HCT116 (cell line): ENCODE measurements around the gene GABRQ. TPM values are rescaled to one million over a fixed set of nuclear protein-coding genes. Genes with fewer than 3 reads are reported as not detected.

Experiments
- ATAC-seq: fragments of 200-7000 bp; cut with Tn5 transposase; 2 replicates; pipeline ENCODE4 v1.9.1; 2020; ENCODE audit warnings: mild to moderate bottlenecking, moderate library complexity
- BruUV-seq: library from RNA; stranded (reverse); fragments of 400-500 nt; replicated peaks from 2 replicates; lab custom pipeline; 2021; lab: Mats Ljungman, UMichigan
- CTCF ChIA-PET: fragments of 300-600 bp; sonication (Branson Sonifier 250); formaldehyde crosslinking; loops from one replicate; lab custom pipeline; 2021; ENCODE audit warnings: antibody characterized with exemption; lab: Charles Lee
- POLR2A ChIA-PET: fragments of 300-600, 350-600 bp; sonication (Branson Sonifier 250); formaldehyde crosslinking; loops from one replicate; lab custom pipeline; 2021; ENCODE audit warnings: antibody characterized with exemption; lab: Charles Lee
- RAD21 ChIA-PET, 2 experiments: fragments of 300-600 bp; sonication (Branson Sonifier 250); formaldehyde crosslinking; loops; one replicate each; lab custom pipeline; 2023; ENCODE audit warnings: low total read pairs in 2 of 2; ENCODE audit not compliant: uncharacterized antibody in 2 of 2, unreplicated experiment in 2 of 2, low non-redundant PET in 1 of 2; lab: Charles Lee
- DNase-seq: peaks from one replicate; pipeline ENCODE4 v3.0.0-alpha.2; 2010; ENCODE audit warnings: low read depth, low spot score
- H2AFZ ChIP-seq: fragments of 200-600 bp; shearing (Covaris generic), sonication (generic); 2 replicates; pipeline ENCODE4 v1.6.1; 2017; ENCODE audit warnings: low read depth, mixed run types, mixed read lengths, antibody characterized with exemption, low read length; ENCODE audit not compliant: poor library complexity, severe bottlenecking
- H3K27ac ChIP-seq: 2 replicates; pipeline ENCODE4 v1.5.1; 2012; ENCODE audit warnings: low read depth, low read length
- H3K27me3 ChIP-seq: fragments of 200-600 bp; sonication (generic); 2 replicates; pipeline ENCODE4 v1.6.1; 2016; ENCODE audit warnings: mixed run types, low read length, mixed read lengths; ENCODE audit not compliant: insufficient read depth
- H3K36me3 ChIP-seq, 2 experiments: fragments of 200-500 bp in 1 of 2; fragments of 200-600 bp in 1 of 2; sonication (Bioruptor generic) in 1 of 2; sonication (generic) in 1 of 2; 2 replicates each; pipeline versions ENCODE4 v1.5.1 to v1.6.1; 2014 to 2016; ENCODE audit warnings: low read length in 2 of 2, inconsistent platforms in 1 of 2, mixed read lengths in 1 of 2, mixed run types in 1 of 2; ENCODE audit not compliant: insufficient read depth in 2 of 2, control insufficient read depth in 1 of 2
- H3K4me1 ChIP-seq, 2 experiments: fragments of 200-600 bp in 1 of 2; sonication (generic) in 1 of 2; 2 replicates each; pipeline versions ENCODE4 v1.5.1 to v1.6.1; 2012 to 2017; ENCODE audit warnings: low read length in 2 of 2, inconsistent platforms in 1 of 2, mild to moderate bottlenecking in 1 of 2, mixed read lengths in 1 of 2, mixed run types in 1 of 2, moderate library complexity in 1 of 2; ENCODE audit not compliant: insufficient read depth in 2 of 2, control insufficient read depth in 1 of 2
- H3K4me2 ChIP-seq: fragments of 200-600 bp; sonication (generic); 2 replicates; pipeline ENCODE4 v1.6.1; 2017; ENCODE audit warnings: mixed run types, low read length, mixed read lengths
- H3K4me3 ChIP-seq, 2 experiments: fragments of 200-600 bp in 1 of 2; sonication (generic) in 1 of 2; replicated peaks in 1 of 2; 2 replicates each; pipeline ENCODE4 v1.5.1; 2011 to 2016; ENCODE audit warnings: low read length in 2 of 2, control low read depth in 1 of 2, low read depth in 1 of 2, mild to moderate bottlenecking in 1 of 2, mixed read lengths in 1 of 2, mixed run types in 1 of 2
- H3K79me2 ChIP-seq: fragments of 200-600 bp; sonication (generic); 2 replicates; pipeline ENCODE4 v1.6.1; 2017; ENCODE audit warnings: mild to moderate bottlenecking, mixed run types, low read length, moderate library complexity, mixed read lengths; ENCODE audit not compliant: insufficient read depth
- H3K9ac ChIP-seq: fragments of 200-600 bp; sonication (generic); 2 replicates; pipeline ENCODE4 v1.6.1; 2016; ENCODE audit warnings: low read length, mixed read lengths
- H3K9me2 ChIP-seq: fragments of 200-600 bp; sonication (generic), shearing (Covaris generic); 2 replicates; pipeline ENCODE4 v1.6.1; 2017; ENCODE audit warnings: mixed run types, mild to moderate bottlenecking, moderate library complexity; ENCODE audit not compliant: insufficient read depth
- H3K9me3 ChIP-seq, 2 experiments: fragments of 200-500 bp in 1 of 2; fragments of 200-600 bp in 1 of 2; sonication (Bioruptor generic) in 1 of 2; sonication (generic) in 1 of 2; 2 replicates each; pipeline ENCODE4 v1.6.1; 2014 to 2017; ENCODE audit warnings: low read length in 2 of 2, mixed read lengths in 2 of 2, inconsistent platforms in 1 of 2, low read depth in 1 of 2, mild to moderate bottlenecking in 1 of 2, mixed run types in 1 of 2, moderate library complexity in 1 of 2; ENCODE audit not compliant: control insufficient read depth in 1 of 2, insufficient read depth in 1 of 2
- H4K20me1 ChIP-seq: fragments of 200-600 bp; sonication (generic), shearing (Covaris generic); 2 replicates; pipeline ENCODE4 v1.6.1; 2017; ENCODE audit warnings: mixed run types, mild to moderate bottlenecking, moderate library complexity; ENCODE audit not compliant: insufficient read depth
- CBX3 ChIP-seq: IDR thresholded peaks from 2 replicates; pipeline ENCODE4 v1.6.1; 2012; ENCODE audit warnings: low read depth
- ELF1 ChIP-seq: IDR thresholded peaks from 2 replicates; pipeline ENCODE4 v1.6.1; 2012; ENCODE audit warnings: low read depth, borderline replicate concordance
- EZH2 ChIP-seq: fragments of 200-600 bp; sonication (generic); IDR thresholded peaks from 2 replicates; pipeline ENCODE4 v1.6.1; 2017; ENCODE audit warnings: antibody characterized with exemption, mixed run types
- FOSL1 ChIP-seq: IDR thresholded peaks from 2 replicates; pipeline ENCODE4 v1.6.1; 2012; ENCODE audit warnings: low read depth
- JUND ChIP-seq: IDR thresholded peaks from 2 replicates; pipeline ENCODE4 v1.6.1; 2012
- POLR2A ChIP-seq: IDR thresholded peaks from 2 replicates; pipeline ENCODE4 v1.7.0; 2011; ENCODE audit warnings: borderline replicate concordance; ENCODE audit not compliant: insufficient read depth, insufficient read length; ENCODE audit errors: extremely low read depth
- POLR2AphosphoS5 ChIP-seq: IDR thresholded peaks from 2 replicates; pipeline ENCODE4 v1.6.1; 2011; ENCODE audit warnings: mild to moderate bottlenecking, low read depth, low read length, moderate library complexity
- SIN3A ChIP-seq: IDR thresholded peaks from 2 replicates; pipeline ENCODE4 v1.6.1; 2012; ENCODE audit warnings: low read depth
- SP1 ChIP-seq: IDR thresholded peaks from 2 replicates; pipeline ENCODE4 v1.6.1; 2012; ENCODE audit warnings: low read depth
- SRF ChIP-seq: IDR thresholded peaks from 2 replicates; pipeline ENCODE4 v1.6.1; 2012; ENCODE audit warnings: low read depth
- TCF7L2 ChIP-seq: IDR thresholded peaks from 2 replicates; pipeline ENCODE4 v1.7.0; 2011; ENCODE audit warnings: borderline replicate concordance, inconsistent platforms; ENCODE audit not compliant: insufficient read depth, insufficient read length; ENCODE audit errors: extremely low read depth
- YY1 ChIP-seq: IDR thresholded peaks from 2 replicates; pipeline ENCODE4 v1.6.1; 2011; ENCODE audit warnings: low read length, low read depth, moderate library complexity, mild to moderate bottlenecking; ENCODE audit not compliant: insufficient replicate concordance; ENCODE audit errors: extremely low read depth
- ZFX ChIP-seq: fragments of 450-650 bp; IDR thresholded peaks from 2 replicates; pipeline ENCODE4 v1.6.1; 2017
- ZNF274 ChIP-seq: fragments of 200-500 bp; sonication (Bioruptor generic); IDR thresholded peaks from 2 replicates; pipeline ENCODE4 v1.6.1; 2014; ENCODE audit warnings: mild to moderate bottlenecking, low read depth, low read length, inconsistent platforms
- intact Hi-C: fragments of 100-400 bp; cut with micrococcal nuclease; formaldehyde crosslinking; loops from 2 replicates; pipeline ENCODE4 v1.10.0; 2022
- total RNA-seq: library from RNA; stranded (reverse); gene quantifications from one replicate; pipeline ENCODE4 v1.2.1, GENCODE V29; 2021; ENCODE audit not compliant: unreplicated experiment
- TF ChIP-seq, protein P1 (sequence below): IDR thresholded peaks from 2 replicates; pipeline ENCODE4 v1.6.1; 2012
- TF ChIP-seq, protein P2 (sequence below), 3 experiments: fragments of 200-600 bp in 1 of 3; sonication (generic) in 1 of 3; IDR thresholded peaks in 2 of 3; conservative IDR thresholded peaks in 1 of 3; 2 replicates each; pipeline ENCODE4 v1.5.1; 2012 to 2017; ENCODE audit warnings: low read depth in 2 of 3, low read length in 2 of 3, antibody characterized with exemption in 1 of 3, borderline replicate concordance in 1 of 3, control low read depth in 1 of 3, mild to moderate bottlenecking in 1 of 3, mixed read lengths in 1 of 3, mixed run types in 1 of 3, moderate library complexity in 1 of 3; ENCODE audit not compliant: insufficient read depth in 1 of 3
- TF ChIP-seq, protein P3 (sequence below): IDR thresholded peaks from 2 replicates; pipeline ENCODE4 v1.6.1; 2012; ENCODE audit warnings: low read depth
- TF ChIP-seq, protein P4 (sequence below): IDR thresholded peaks from 2 replicates; pipeline ENCODE4 v1.6.1; 2011; ENCODE audit warnings: mild to moderate bottlenecking, low read length, moderate library complexity; ENCODE audit not compliant: insufficient replicate concordance; ENCODE audit errors: extremely low read depth

GABRQ gene
- total RNA-seq, 1 experiment from 2014 or later: 4.2 TPM

DNA sequence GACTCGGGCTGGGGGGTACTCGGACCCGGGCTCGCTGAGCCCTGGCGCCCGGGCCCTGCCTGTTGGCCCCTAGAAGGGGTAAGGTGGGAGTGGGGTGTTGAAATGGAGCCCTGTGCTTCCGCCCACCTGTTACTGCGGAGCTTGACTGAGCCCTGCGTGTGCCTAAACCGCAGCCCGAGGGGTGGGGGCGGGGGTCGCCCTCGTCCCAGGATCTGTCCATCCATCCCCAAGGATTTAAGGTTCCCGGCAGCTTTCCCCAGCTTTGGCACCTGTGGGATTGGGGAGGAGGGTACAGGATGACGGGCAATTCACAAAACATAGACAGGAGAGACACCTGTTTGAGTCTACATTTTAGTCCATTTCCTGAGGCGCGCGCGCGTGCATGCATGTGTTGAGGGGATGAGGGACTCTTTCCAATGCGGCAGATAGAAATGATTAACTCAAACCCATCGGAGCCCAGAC, 779 bp downstream of the GABRQ start:
- intact Hi-C loops: loop anchor here (5.0 kb wide), 1 partner anchor 926 kb away; no protein-coding TSS in a partner anchor
- H3K9ac ChIP-seq: peak overlapping the region; percentile 62

More for the DNA sequence above, 779 bp downstream of the GABRQ start:
- Histone ChIP-seq H3K27me3 (no peaks in the 10 kb centered on the region), H3K4me2 (peak overlapping the region; percentile 93), H3K27ac (no peak overlapping the region), H3K9me2 (no peaks in the 10 kb centered on the region), H3K9me3 (no peaks in the 10 kb centered on the region), H3K36me3 (no peaks in the 10 kb centered on the region), H3K79me2 (no peaks in the 10 kb centered on the region), H3K4me3 (peak overlapping the region; percentile 58 to 66), H4K20me1 (no peaks in the 10 kb centered on the region), H2AFZ (no peak overlapping the region), H3K4me1 (peaks cover 0 to 19% of the 10 kb centered on the region in 2 experiments; a peak in 2 of 4 replicates)
- ATAC-seq (no peak), DNase-seq (no peak)
- TF ChIP-seq SP1 (no peak), YY1 (no peak), POLR2AphosphoS5 (no peak), ZNF274 (no peak), SRF (no peak), TCF7L2 (no peak), JUND (no peak), FOSL1 (no peak), ELF1 (no peak), CBX3 (no peak), POLR2A (no peak), SIN3A (no peak), EZH2 (no peak), ZFX (no peak)
- TF ChIP-seq, protein P1, sequence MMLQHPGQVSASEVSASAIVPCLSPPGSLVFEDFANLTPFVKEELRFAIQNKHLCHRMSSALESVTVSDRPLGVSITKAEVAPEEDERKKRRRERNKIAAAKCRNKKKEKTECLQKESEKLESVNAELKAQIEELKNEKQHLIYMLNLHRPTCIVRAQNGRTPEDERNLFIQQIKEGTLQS: no peak
- TF ChIP-seq, protein P2, sequence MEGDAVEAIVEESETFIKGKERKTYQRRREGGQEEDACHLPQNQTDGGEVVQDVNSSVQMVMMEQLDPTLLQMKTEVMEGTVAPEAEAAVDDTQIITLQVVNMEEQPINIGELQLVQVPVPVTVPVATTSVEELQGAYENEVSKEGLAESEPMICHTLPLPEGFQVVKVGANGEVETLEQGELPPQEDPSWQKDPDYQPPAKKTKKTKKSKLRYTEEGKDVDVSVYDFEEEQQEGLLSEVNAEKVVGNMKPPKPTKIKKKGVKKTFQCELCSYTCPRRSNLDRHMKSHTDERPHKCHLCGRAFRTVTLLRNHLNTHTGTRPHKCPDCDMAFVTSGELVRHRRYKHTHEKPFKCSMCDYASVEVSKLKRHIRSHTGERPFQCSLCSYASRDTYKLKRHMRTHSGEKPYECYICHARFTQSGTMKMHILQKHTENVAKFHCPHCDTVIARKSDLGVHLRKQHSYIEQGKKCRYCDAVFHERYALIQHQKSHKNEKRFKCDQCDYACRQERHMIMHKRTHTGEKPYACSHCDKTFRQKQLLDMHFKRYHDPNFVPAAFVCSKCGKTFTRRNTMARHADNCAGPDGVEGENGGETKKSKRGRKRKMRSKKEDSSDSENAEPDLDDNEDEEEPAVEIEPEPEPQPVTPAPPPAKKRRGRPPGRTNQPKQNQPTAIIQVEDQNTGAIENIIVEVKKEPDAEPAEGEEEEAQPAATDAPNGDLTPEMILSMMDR (IDR thresholded peaks at IDR 0.05 in 2 of 3, conservative IDR thresholded peaks at IDR 0.05 in 1 of 3; ENCODE audit: borderline replicate concordance in 1 of 3, insufficient read depth in 1 of 3, low read depth in 2 of 3, low read length in 2 of 3): no peak
- TF ChIP-seq, protein P3, sequence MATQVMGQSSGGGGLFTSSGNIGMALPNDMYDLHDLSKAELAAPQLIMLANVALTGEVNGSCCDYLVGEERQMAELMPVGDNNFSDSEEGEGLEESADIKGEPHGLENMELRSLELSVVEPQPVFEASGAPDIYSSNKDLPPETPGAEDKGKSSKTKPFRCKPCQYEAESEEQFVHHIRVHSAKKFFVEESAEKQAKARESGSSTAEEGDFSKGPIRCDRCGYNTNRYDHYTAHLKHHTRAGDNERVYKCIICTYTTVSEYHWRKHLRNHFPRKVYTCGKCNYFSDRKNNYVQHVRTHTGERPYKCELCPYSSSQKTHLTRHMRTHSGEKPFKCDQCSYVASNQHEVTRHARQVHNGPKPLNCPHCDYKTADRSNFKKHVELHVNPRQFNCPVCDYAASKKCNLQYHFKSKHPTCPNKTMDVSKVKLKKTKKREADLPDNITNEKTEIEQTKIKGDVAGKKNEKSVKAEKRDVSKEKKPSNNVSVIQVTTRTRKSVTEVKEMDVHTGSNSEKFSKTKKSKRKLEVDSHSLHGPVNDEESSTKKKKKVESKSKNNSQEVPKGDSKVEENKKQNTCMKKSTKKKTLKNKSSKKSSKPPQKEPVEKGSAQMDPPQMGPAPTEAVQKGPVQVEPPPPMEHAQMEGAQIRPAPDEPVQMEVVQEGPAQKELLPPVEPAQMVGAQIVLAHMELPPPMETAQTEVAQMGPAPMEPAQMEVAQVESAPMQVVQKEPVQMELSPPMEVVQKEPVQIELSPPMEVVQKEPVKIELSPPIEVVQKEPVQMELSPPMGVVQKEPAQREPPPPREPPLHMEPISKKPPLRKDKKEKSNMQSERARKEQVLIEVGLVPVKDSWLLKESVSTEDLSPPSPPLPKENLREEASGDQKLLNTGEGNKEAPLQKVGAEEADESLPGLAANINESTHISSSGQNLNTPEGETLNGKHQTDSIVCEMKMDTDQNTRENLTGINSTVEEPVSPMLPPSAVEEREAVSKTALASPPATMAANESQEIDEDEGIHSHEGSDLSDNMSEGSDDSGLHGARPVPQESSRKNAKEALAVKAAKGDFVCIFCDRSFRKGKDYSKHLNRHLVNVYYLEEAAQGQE: no peak
- TF ChIP-seq, protein P4, sequence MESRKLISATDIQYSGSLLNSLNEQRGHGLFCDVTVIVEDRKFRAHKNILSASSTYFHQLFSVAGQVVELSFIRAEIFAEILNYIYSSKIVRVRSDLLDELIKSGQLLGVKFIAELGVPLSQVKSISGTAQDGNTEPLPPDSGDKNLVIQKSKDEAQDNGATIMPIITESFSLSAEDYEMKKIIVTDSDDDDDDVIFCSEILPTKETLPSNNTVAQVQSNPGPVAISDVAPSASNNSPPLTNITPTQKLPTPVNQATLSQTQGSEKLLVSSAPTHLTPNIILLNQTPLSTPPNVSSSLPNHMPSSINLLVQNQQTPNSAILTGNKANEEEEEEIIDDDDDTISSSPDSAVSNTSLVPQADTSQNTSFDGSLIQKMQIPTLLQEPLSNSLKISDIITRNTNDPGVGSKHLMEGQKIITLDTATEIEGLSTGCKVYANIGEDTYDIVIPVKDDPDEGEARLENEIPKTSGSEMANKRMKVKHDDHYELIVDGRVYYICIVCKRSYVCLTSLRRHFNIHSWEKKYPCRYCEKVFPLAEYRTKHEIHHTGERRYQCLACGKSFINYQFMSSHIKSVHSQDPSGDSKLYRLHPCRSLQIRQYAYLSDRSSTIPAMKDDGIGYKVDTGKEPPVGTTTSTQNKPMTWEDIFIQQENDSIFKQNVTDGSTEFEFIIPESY: no peak
- ChIA-PET RAD21 (no interaction called here), POLR2A (no interaction called here), CTCF (no interaction called here)
- TSS peak; percentile 44 for BruUV-seq
